ENCODE measurements around the gene TRIM66.

Gene TRIM66, protein sequence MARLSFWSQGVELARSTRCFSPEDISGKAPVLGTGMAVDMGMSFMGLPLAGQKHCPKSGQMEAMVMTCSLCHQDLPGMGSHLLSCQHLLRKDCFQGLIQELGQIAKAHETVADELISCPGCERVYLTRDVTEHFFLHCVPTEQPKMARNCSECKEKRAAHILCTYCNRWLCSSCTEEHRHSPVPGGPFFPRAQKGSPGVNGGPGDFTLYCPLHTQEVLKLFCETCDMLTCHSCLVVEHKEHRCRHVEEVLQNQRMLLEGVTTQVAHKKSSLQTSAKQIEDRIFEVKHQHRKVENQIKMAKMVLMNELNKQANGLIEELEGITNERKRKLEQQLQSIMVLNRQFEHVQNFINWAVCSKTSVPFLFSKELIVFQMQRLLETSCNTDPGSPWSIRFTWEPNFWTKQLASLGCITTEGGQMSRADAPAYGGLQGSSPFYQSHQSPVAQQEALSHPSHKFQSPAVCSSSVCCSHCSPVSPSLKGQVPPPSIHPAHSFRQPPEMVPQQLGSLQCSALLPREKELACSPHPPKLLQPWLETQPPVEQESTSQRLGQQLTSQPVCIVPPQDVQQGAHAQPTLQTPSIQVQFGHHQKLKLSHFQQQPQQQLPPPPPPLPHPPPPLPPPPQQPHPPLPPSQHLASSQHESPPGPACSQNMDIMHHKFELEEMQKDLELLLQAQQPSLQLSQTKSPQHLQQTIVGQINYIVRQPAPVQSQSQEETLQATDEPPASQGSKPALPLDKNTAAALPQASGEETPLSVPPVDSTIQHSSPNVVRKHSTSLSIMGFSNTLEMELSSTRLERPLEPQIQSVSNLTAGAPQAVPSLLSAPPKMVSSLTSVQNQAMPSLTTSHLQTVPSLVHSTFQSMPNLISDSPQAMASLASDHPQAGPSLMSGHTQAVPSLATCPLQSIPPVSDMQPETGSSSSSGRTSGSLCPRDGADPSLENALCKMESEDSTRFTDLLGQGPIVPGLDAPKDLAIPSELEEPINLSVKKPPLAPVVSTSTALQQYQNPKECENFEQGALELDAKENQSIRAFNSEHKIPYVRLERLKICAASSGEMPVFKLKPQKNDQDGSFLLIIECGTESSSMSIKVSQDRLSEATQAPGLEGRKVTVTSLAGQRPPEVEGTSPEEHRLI (N-terminal part only)

DNA sequence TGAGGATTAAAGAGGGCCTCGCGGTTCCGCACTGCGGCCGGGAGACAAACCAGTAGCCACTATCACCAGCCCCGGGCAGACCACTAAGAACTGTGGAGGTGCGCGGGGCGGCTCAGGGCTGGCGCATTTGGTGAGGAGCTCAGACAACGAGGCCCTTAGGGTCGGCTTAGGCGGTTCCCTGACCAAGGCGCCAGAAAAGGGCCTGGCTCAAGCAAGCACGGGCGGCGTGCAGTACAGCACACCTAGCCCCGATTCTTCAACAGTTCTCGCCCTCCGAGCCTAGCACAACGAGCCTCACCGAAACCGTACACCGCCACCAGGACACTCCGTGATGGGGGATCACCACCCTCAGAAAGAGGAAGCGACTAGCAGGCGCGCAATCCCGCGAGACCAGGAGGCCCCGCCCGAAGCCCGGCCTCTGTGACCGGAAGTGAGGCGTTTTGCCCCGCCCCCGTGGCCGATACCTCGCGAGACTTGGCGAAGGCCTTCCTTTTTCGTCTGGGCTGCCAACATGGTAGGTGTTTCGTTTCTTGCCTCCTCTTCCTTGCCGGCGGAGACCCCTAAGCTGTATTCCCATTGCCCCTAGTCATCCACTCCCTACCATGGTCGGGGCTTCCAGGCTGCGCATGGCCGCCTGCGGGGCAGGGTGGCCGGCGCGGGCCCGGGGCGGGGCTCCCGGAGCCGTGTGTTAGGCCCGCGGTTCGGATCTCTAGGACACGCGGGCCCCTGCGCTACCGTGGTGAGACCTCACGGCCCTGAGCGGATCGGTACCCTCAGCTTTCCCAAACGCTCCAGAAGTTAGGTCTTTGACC, at the start of gene TRIM66, which contains the start of gene RPL27A:
Gene TRIM66, minus strand, starts transcription at position 363 of the 812 bp plus-strand sequence. CDS start 10,391 bp downstream, outside the sequence.
Gene RPL27A, plus strand, starts transcription at position 490 of the 812 bp plus-strand sequence. Its CDS starts 22 bp downstream, at position 512.
- peak; percentile 99 for DNase-seq

DNA sequence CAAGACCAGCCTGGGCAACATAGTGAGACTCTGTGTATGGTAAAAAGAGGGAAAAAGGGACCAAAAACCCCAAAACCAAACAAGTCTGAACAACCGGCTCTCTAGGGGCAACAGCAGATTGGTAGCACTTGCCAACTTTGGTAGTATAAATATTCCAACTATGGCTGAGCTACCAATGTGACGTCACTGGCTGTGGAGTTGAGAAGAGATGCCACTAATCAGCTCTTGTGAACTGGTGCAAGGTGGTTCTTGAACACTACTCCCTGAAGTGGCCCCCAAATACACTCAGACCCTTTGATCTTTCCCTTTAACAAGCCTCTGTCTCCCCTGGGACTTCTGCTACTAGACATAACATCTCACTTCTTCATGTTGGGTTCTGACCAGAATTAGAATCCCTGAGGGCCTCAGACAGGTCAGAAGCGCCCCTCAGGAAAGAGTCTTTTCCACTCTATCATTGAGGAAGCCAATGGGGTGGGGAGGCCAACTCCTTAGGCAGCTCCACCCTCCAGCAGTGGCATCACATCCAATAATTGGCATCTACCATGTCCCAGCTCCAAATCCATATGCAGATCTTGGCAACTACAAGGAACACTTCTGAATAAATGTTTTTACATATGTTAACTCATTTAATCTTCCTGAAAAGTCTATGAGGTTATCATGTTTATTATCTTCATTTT, 49.3 kb upstream of the TRIM66 start:
- DNase-seq: no peak

DNA sequence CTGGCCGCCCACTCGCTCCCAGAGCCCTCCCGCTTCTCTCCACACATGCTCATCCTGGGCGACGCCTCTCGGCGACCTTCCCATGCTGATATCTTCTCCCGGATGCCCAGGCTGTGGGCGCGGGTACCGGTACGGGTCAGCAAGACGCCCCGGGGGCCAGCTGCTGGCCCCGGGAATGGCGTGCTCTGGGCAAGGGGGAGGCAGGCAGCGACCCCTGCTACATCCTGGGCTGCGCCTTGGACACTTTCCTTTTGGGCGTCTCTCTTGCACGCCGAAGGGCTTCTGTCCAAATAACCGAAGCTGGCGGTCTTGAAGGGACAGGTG, 48.2 kb upstream of the TRIM66 start:
- no peak for DNase-seq

DNA sequence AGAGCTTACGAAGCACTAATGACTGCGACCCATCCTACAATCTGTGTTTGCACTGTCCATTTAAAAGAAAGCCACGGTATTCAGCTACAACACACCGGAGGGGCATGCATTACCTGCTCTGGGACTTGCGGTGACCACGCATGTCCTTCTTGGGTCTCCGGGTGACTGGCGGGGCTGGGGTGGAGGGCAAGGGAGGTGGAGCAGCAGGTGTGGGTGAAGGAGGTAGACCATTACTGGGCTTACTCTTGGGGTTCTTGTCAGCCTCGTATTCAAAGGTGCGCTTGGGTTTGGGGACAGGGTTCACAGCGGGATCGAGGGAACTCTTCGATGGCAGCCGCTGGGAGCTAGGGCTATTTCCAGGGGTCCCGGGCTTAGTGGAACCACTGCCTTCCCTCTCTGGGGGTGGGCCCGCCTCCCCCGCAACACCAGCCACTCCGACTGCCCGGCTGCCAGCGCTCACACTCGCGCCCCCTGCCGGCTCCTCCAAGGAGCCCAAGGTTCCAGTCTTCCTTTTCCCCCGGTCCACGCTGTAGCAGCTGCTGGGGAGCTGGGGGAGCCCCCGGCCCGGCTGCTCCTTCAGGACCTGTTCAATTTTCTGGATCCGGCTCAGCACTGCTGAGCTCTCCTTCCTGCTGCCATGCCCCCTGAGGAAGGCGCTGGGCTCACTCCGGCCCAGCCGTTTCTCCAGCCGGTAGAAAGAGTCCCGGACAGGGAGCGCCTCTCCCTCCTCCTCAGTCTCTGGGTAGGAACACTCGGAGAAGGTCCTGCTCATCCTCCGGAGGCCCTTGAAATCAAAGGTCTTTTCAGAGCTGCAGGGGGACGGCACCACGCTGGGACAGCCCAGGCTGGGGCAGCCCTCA, 47.6 kb upstream of the TRIM66 start:
- DNase-seq: no peak

DNA sequence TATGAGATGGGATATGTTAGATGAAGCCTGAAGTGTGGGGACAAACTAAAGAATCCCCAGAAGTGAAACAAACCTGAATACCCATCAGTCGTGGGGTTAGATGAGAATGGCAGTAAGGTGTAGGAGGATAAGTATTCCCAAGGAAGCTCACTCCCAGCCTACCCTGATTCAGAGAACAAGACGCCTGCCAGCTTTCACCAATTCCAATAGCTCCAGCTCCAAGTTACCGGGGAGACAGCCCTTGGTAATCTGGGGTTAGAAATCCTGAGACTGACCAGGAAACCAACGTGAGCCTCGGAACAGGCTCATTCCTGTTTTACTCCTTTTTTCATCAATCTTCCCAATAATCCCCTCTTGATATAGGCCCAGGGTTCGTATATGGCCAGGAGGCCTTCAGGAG, 46.6 kb upstream of the TRIM66 start:
- DNase-seq: no peak

DNA sequence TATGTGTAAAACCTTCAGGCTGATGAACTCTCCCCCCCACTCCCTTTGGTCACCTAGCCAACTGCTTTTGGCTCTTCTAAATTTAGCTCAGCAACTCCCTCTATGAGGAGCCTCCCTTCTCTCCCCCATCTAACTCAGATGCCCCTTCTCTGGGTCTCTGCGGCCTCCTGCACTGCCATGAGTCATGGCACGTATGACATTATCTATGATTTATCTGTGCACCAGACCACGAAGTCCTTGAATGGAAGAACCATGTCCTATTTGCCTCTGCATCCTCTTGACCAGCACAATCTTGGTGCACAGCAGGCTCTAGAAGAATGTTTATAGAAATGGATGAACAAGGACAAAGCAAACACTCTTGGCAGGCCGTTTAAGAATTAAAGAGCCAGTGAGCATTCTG, 46.1 kb upstream of the TRIM66 start:
- DNase-seq: no peak

DNA sequence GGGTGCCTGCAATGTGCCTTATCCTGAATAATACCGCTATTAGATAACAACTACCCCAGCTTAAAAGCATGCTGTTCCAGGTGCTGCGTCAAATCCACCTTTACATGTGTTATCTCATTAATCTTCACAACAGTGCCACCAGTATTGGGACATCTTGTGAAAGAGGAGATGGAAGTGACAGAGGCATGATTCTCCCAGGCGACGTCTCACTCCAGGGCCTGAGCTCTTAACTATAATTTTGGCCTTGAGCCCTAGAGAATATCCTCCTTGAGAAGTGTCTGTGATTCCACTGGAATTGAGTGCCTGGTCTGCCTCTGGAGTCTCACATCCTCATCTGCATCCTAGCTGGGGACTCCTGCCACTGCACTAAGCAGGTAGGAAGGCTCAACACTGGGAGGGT, 43.9 kb upstream of the TRIM66 start:
- no peak for DNase-seq

DNA sequence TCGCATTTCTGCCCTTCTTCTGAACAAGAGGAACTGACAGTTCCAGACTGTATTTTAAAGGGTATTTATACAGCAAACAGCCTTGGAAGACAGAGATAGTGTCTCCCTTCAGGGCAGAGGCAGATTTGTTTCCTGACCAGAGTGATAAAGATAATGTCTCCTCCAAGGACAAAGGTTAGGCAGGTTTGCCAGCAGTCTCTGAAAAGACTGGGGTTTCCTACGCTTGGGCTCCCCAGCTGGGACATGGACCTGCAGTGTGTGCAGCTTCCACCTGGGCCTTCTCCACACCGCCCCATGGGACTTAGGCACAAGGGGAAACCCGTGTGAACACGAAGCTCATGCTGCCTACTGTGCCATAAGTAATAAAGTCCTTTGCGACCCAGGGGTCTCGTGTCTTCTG, 42.2 kb upstream of the TRIM66 start:
- no peak for DNase-seq

DNA sequence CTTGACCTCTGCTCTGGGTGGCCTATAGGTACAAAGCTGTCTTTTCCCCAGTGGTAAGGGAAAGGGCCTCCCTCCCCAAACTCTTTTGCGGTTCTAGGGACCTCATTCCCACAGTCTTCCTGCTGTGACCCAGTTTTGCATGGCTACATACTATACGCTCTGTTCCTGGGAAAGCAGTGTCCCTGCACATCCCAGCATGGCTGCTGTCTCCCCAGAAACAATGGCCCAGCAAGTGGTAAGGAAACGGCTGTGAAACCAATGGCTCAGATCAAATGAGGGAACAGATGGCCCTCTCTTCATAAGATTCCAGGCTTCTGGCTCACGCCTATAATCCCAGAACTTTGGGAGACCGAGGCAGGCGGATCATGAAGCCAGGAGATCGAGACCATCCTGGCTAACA, 41.2 kb upstream of the TRIM66 start:
- DNase-seq: no peak

DNA sequence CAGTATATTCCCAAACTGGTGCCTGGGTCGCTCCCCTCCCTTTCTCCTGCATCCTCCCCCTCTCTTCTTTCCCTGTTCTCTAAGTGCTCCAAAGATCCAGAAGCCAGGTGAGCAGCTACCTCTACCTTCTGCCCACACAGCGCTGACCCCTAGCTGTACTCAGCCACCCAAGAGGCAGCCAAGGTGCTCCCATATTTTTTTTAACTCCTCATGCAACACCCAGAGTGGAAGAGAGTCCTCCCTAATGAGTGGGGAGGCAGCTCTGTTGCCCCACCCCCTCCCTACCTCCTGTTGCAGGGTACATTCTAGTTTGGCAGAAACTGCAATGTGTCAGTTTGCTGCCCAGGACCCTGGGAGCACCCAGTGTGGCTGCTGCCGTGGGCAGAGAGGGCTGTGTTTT, 40.3 kb upstream of the TRIM66 start:
- no peak for DNase-seq

DNA sequence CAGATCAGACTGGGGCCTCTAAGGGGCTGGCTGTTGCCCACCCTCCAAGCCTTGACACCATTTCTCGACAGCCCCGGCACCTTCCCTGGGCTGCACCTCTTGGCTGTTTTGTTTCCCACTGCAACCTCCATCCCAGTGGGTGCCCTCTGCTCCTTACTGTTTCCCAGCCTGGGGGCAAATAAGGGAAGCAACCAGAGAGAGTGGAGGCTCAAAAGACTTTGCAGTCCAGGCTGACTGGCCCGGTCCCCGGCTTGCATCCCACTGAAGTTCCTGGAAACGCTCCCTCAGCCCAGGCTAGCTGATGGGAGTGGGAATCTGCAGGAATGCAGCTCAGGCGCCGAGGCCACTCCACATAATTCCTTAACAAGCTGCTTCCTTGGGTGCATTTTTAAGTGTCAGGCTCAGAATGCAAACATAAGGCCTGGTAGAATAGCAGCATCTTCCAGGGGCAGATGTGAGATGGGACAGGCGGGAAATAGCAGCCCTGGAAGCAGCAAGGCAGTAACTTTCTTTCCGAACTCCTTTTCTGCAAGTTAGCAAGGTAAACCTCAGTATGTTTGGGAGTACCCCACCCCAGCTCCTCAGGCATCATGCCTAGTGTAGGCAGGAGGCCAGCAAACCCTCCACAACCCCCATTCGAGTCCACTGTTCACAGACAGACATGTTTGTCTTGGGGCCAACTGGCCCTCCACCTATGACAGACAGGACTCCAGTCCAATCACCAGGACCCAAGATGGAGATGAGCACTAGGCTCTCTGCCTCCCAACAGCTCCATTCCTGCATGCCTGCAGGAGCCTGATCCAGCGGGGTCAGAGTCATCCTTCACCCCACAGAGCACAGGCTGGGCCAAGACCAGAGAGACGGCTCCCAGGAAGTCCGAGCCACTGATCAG, 39.4 kb upstream of the TRIM66 start:
- no peak for DNase-seq

DNA sequence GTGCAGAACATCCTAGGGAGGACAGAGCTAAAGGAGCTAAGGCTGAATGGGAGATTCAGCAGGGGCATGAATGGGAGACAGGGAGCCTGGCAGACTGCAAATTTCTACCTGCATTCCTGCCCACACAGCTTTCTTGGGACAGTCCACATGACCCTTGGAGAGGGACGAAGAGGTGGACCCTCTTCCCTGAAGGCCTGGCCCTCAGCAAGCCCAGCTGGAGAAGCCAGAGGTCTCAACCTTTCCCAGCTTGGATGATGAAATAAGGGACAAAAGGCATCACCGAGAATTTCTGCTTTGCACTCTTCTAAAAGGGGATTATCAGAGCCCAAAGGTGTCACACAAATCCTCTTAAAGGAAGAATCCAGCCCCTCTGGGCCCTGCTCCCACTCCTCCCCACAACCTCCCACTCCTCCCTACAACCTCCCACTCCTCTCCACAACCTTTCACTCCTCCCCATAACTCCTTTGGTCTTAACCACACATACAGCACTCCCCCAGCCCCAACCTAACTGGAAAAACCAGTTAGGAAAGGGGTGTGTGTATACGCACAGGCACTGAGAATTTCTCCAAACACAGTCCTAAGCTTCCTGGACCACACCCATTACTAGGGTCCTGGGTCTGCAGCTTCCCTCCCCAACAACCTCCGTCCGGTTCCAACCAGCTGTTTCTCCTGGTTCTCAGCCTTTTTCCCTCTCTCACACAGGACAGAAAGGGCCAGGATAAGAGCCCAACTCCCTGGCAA, 38.6 kb upstream of the TRIM66 start:
- DNase-seq: no peak

DNA sequence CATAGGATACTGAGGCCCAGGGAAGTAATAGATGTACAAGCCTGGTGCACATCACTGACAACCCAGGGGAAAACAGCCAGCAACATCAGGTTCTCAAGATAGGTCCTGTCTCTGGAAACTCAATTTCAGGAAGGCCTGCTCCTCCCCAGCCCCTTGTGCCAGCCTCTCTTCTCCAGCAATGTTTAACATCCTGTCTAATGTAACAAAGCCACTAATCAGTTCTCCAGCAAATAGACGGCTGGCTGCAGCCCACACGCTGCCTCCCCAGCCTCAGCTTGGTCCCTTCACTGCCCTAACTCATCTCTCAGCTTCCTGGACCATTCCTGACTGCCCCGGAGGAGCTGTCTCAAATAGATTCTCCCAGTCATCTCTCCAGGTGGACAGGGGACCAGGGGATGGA, 37.9 kb upstream of the TRIM66 start:
- no peak for DNase-seq

DNA sequence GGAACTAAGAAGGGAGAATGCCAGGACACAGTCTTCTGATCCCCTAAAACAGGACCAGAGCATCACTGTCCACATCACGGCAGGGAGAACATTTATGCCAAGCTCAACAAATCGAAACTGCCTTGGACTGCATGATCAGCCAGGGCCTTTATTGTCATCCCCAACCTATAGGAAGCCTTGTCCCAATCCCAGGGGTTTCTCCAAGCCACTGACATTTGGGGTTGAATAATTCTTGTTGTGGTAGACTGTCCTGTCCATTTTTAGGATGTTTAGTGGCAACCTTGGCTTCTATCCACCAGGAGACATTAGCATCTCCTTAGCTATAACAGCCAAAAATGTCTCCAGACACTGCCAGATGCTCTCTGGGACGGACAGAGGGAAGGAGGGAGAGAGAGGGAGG, 37.3 kb upstream of the TRIM66 start:
- no peak for DNase-seq

DNA sequence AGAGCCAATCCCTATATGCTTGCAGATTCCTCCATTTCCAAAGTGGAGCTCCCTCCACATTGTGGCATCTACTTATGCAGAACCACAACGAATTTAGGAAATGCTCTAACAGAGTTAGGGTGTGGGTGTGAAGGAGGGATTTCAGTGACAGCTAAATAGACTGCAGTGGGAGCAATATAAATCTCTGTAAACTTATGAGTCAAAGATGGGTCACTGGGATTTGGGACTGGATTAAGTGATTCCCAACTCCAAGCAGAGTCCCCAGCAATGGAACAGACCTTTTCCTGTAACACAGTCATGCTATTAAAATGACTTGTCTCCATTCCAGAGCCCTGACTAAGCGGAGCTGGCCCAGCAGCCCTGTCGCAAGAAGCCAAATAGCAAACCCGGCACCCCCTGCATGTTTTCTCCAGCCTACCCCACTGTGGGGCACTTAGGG, 36.8 kb upstream of the TRIM66 start:
- DNase-seq: no peak

DNA sequence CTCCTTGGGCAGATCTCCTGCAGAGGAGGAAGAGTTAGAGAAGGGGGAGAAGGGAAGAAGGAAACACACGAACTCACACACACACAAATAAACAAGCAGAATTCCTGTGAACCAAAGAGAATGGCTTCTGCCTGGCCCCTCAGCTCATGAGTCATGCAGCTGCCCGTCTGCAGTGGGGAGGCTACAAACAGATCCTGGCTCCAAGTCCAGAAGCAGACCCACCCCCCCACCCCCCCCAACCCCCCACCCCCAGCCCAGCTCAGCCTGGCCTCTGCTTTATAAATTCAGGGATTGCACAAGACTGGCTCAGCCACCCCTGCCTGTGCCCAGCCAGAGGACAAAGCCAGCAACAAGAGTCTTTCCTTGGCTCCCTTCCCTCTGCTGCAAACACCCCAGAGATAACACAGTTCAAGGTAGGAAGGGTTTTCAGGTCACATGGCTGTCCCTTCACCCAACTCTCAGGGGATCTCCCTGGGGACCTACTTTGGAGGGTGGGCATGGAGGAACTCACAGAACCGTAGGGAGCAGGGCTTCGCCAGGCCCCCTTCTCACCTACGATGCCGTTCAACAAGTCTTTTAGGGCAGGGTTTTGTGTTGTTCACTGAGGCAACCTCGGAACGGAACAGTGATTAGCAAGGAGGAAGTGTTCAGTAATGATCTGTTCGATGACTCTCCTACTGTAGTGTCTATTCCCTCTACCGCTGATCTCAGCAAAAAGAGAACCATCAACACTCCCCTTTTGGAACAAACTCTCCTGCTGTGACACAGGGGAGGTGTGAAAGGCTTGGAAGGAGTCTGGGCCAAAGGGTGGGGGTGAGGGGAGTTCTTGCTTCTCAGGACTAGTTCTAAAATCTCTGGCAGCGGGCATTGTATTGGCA, 35.6 kb upstream of the TRIM66 start:
- no peak for DNase-seq

DNA sequence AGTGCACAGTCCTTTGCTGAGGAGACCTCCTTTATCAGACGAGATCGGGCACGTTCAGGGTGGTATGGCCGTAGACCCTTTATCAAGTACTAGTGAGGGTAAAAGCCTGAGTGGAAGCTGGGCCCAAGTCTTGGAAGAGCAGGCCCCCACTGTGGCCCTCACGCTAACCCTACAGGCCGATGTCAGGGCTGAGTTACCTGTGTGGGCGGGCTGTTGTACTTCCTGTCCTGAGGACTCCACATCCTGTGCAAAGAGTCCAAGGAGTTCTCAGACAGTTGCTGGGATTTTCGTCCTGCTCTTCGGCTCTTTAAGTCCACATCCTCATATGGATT, 35.0 kb upstream of the TRIM66 start:
- no peak for DNase-seq

DNA sequence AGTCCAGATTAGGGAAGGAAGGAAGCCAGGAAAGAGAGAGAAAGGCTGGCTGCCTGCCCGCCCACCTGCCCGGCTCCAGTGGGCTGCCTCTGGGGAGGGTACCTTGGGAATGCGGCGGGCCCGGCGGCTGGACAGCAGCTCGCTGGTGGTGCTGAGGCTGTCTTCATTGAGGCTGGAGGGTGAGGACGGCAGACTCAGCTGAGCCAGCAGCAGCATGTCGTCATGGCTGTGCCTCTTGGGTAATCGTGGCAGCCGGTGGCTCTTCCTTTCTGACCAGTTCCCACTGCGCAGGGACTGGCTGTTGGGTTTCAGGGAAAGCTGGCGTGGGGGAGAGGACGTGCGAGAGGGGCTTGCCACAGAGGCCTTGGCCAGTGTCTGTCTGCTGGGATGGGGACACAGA, 33.0 kb upstream of the TRIM66 start:
- DNase-seq: no peak

All from activated CD4-positive, alpha-beta T cell treated with anti-CD3 and anti-CD28 coated beads, Interleukin-2, amount 50 U/mL, for 48 hours (primary cell).